ENCODE data around the gene CRIP2. TPM values are rescaled to one million over a fixed set of nuclear protein-coding genes. Genes with fewer than 3 reads are reported as not detected.
A peak's percentile ranks its signal among the peaks of the same experiment; 100 is the strongest.

Gene CRIP2
- total RNA-seq, 1 donor: 8.6 TPM

- DNase-seq (ENCODE audit: low read depth): no peak
- TF ChIP-seq CTCF (IDR thresholded peaks at IDR 0.05; ENCODE audit: insufficient read depth, low read depth, low read length): no peak
- H3K4me3 ChIP-seq (ENCODE audit: low read depth, low read length): no peak overlapping the region
These were observed 5.7 kb downstream of the CRIP2 start for GRCh38 chr14:105480199-105480746.

DNA sequence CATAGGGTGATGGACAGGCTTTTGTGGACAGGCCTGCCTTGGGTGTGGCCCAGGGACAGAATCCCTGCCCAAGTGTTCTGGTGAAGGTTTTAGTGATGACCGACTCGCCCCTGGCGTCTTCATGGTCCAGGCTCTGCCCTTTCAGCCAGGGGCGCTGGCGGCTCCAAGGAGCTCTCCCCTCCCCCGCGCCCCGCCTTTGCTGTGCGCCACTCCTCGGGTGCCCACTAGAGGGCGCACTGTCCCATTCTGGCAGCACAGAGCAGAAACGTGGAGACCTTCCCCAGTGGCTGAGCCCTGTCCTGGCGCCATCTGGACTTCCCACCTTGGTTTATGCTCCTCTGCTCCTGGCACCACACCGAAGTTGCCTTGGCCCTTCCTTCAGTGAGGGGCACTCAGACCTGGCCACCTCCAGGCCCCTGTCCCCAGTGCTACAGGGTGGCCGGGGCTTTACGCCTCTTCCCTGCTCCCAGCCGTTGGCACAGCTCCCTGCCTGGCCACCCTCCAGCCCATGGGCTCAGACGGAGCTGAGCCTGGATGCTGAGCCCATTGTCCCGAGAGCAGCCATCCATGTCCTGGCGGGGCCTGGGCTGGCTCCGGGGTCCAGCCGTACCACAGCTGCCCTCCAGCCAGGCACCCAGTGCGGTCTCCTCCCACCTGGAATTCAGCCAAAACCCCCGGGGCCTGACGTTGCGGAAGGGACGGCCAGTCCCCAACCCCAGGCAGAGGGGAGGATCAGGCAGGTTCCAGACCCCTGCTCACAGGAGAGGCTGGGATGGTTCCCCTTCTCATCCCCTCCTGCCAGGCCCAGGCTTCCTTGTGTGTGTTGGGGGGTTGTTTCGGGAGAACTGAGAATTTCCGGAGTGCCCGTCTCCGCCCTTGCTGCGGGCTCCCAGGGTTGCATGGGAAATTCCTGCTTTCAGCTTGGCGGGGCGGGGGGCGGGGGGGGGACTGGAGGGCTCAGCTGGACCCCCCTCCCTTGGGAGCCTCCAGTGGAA lies 6.5 kb downstream of the CRIP2 start:
- peak overlapping the region; percentile 60 for H3K4me3 ChIP-seq (ENCODE audit: low read depth, low read length)
- peak; percentile 98 for TF ChIP-seq CTCF (IDR thresholded peaks at IDR 0.05; ENCODE audit: insufficient read depth, low read depth, low read length)
- DNase-seq (ENCODE audit: low read depth): peak; percentile 87

- peak overlapping the region; percentile 60 for H3K4me3 ChIP-seq (ENCODE audit: low read depth, low read length)
- peak; percentile 98 for DNase-seq (ENCODE audit: low read depth)
- no peak for TF ChIP-seq CTCF (IDR thresholded peaks at IDR 0.05; ENCODE audit: insufficient read depth, low read depth, low read length)
These were observed 7.4 kb downstream of the CRIP2 start for GRCh38 chr14:105481886-105482457.

- no peak for DNase-seq (ENCODE audit: low read depth)
- TF ChIP-seq CTCF (IDR thresholded peaks at IDR 0.05; ENCODE audit: insufficient read depth, low read depth, low read length): no peak
- no peak overlapping the region for H3K4me3 ChIP-seq (ENCODE audit: low read depth, low read length)
These were observed 8.0 kb downstream of the CRIP2 start for GRCh38 chr14:105482486-105483110.

GRCh38 chr14:105483300-105484068 lies 8.9 kb downstream of the CRIP2 start:
- H3K4me3 ChIP-seq (ENCODE audit: low read depth, low read length): no peak overlapping the region
- TF ChIP-seq CTCF (IDR thresholded peaks at IDR 0.05; ENCODE audit: insufficient read depth, low read depth, low read length): no peak
- no peak for DNase-seq (ENCODE audit: low read depth)

Measured in fibroblast of villous mesenchyme (primary cell).